GM21367 (cell line): ENCODE data around the gene TYK2.

ENCODE experiments used
- ATAC-seq: cut with Tn5 transposase; IDR thresholded peaks from one replicate; pipeline ENCODE4 v1.9.1; 2021; ENCODE audit not compliant: unreplicated experiment

The TYK2 gene

GRCh38 chr19:10316229-10317044 is 63.9 kb downstream of the TYK2 start:
- no peak for ATAC-seq

- ATAC-seq = no peak
These were observed 64.8 kb downstream of the TYK2 start, which contains the start of gene FDX2 for GRCh38 chr19:10315335-10316214. TSS of gene FDX2 (minus strand) at chr19:10316015. CDS start at chr19:10315996, 19 bp downstream.

- ATAC-seq = no peak
These were observed 70.9 kb downstream of the TYK2 start, which contains the start of gene ZGLP1 for GRCh38 chr19:10309423-10309822. TSS of gene ZGLP1 (minus strand) at chr19:10309815.

- no peak for ATAC-seq
These were observed 74.0 kb downstream of the TYK2 start for GRCh38 chr19:10306327-10306726.

- ATAC-seq = no peak
These were observed 75.1 kb downstream of the TYK2 start for GRCh38 chr19:10305139-10305806.
